Spleen (tissue), 7 donors: ENCODE measurements around the gene ABCB4.

Experiments
- CTCF ChIP-seq, 11 experiments: fragments of 200-600 bp in 7 of 11; fragments of 450-650 bp in 4 of 11; sonication (generic) in 4 of 11; IDR thresholded peaks in 8 of 11; conservative IDR thresholded peaks in 3 of 11; 1 replicate in 7 of 11; 2 replicates in 4 of 11; pipeline versions ENCODE4 v1.4.0 to v1.8.0; 2016 to 2021; ENCODE audit warnings: antibody characterized with exemption in 11 of 11, inconsistent platforms in 4 of 11, mild to moderate bottlenecking in 1 of 11
- POLR2A ChIP-seq, 3 donors: fragments of 450-650 bp; IDR thresholded peaks; one replicate each; pipeline ENCODE4 v1.5.1; 2017; ENCODE audit warnings: antibody characterized with exemption in 3 of 3, mild to moderate bottlenecking in 1 of 3
- donor health status: DM: no; HTN: no; CAD: no; lungs with moderate emphysema.
- donor health status: DM: no; HTN: no; CAD: no.
- donor health status: DM: no; HTN: no; CAD: no.

DNA sequence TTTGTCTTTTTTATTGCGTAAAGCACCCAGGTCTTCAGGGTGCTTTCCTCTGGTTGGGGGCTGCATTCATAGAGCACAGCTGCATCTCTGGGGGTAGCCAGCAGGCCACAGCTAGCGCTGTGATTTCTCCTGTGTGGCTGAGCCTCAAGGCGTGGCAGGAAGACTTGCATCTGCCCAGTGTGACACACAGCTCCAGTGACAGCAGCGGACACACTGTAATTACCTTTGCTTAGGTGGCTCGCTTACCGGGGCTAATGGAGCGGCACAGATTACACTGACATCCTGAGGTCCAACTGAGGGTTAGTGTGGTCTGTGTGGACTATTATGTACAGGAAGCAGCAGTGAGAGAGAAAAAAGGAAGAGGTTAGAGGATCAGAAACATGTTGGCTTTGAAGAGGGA is 27.1 kb downstream of the ABCB4 start:
- TF ChIP-seq CTCF (IDR thresholded peaks at IDR 0.05 in 8 of 11, conservative IDR thresholded peaks at IDR 0.05 in 3 of 11) (no peak), POLR2A (IDR thresholded peaks at IDR 0.05) (no peak)
